Osteoblast (primary cell): ENCODE measurements around the gene TCF7L1. TPM values are rescaled to one million over a fixed set of nuclear protein-coding genes. Genes with fewer than 3 reads are reported as not detected.

Experiments
- DNase-seq: peaks from one replicate; pipeline ENCODE4 v3.0.0; 2011; ENCODE audit warnings: low spot score, mixed read lengths; ENCODE audit not compliant: insufficient read length; ENCODE audit errors: missing footprints
- H2AFZ ChIP-seq: 2 replicates; pipeline ENCODE4 v1.6.0; 2011; ENCODE audit warnings: mild to moderate bottlenecking, low read length
- H3K27ac ChIP-seq: 2 replicates; pipeline ENCODE4 v1.5.1; 2011; ENCODE audit warnings: mild to moderate bottlenecking, low read depth, low read length, moderate library complexity
- H3K27me3 ChIP-seq: 2 replicates; pipeline ENCODE4 v1.6.0; 2012; ENCODE audit warnings: mild to moderate bottlenecking, control low read depth, inconsistent platforms, low read length, moderate library complexity; ENCODE audit not compliant: insufficient read depth
- H3K36me3 ChIP-seq: 2 replicates; pipeline ENCODE4 v1.5.1; 2011; ENCODE audit warnings: mild to moderate bottlenecking, low read length, control low read depth, moderate library complexity; ENCODE audit not compliant: insufficient read depth
- H3K4me1 ChIP-seq: 2 replicates; pipeline ENCODE4 v1.5.1; 2011; ENCODE audit warnings: mild to moderate bottlenecking, low read length, control low read depth, moderate library complexity; ENCODE audit not compliant: insufficient read depth
- H3K4me2 ChIP-seq: 2 replicates; pipeline ENCODE4 v1.6.0; 2011; ENCODE audit warnings: mild to moderate bottlenecking, low read length; ENCODE audit not compliant: insufficient read depth
- H3K4me3 ChIP-seq: fragments of 200-600 bp; sonication (generic); 3 replicates; pipeline ENCODE4 v1.5.1; 2012; ENCODE audit warnings: mild to moderate bottlenecking, low read length, inconsistent platforms; ENCODE audit not compliant: insufficient read depth
- H3K79me2 ChIP-seq: 2 replicates; pipeline ENCODE4 v1.6.0; 2012; ENCODE audit warnings: mild to moderate bottlenecking, low read length, control low read depth, inconsistent platforms; ENCODE audit not compliant: insufficient read depth
- H3K9me3 ChIP-seq: 2 replicates; pipeline ENCODE4 v1.5.1; 2011; ENCODE audit warnings: low read depth, low read length, control low read depth
- H4K20me1 ChIP-seq: 2 replicates; pipeline ENCODE4 v1.6.0; 2012; ENCODE audit warnings: mild to moderate bottlenecking, low read length, control low read depth; ENCODE audit not compliant: insufficient read depth
- CTCF ChIP-seq: IDR thresholded peaks from 2 replicates; pipeline ENCODE4 v1.5.1; 2011; ENCODE audit warnings: mild to moderate bottlenecking, low read depth, low read length, moderate library complexity; ENCODE audit errors: extremely low read depth
- total RNA-seq: library from RNA; depleted of rRNA; stranded (reverse); fragments of >200 nt; gene quantifications from 2 replicates; pipeline ENCODE4 v1.2.3, GENCODE V29; 2012

TCF7L1 gene
- total RNA-seq, 1 donor = 2.5 TPM

GRCh38 chr2:85213404-85213803, 80.2 kb downstream of the TCF7L1 start:
- Histone ChIP-seq H3K27me3 (no peaks in the 10 kb centered on the region), H4K20me1 (peaks cover 61% of the 10 kb centered on the region), H2AFZ (no peak overlapping the region), H3K4me3 (no peak overlapping the region), H3K4me1 (peaks cover 18% of the 10 kb centered on the region), H3K4me2 (no peak overlapping the region), H3K9me3 (no peaks in the 10 kb centered on the region), H3K36me3 (no peaks in the 10 kb centered on the region), H3K79me2 (peaks cover 44% of the 10 kb centered on the region), H3K27ac (no peak overlapping the region)
- no peak for DNase-seq
- TF ChIP-seq CTCF = no peak

- DNase-seq = no peak
- no peak for TF ChIP-seq CTCF
- no peak overlapping the region for H3K4me3 ChIP-seq
- no peak overlapping the region for H2AFZ ChIP-seq
- H3K79me2 ChIP-seq = peaks cover 43% of the 10 kb centered on the region
- H3K4me2 ChIP-seq = no peak overlapping the region
- no peaks in the 10 kb centered on the region for H3K27me3 ChIP-seq
- no peak overlapping the region for H3K27ac ChIP-seq
- no peaks in the 10 kb centered on the region for H3K36me3 ChIP-seq
- H4K20me1 ChIP-seq = peaks cover 59% of the 10 kb centered on the region
- H3K4me1 ChIP-seq = peaks cover 18% of the 10 kb centered on the region
- no peaks in the 10 kb centered on the region for H3K9me3 ChIP-seq
Measured at GRCh38 chr2:85213901-85214512, 80.8 kb downstream of the TCF7L1 start.

- Histone ChIP-seq H3K4me1 (peaks cover 18% of the 10 kb centered on the region), H3K79me2 (peaks cover 33% of the 10 kb centered on the region), H2AFZ (no peak overlapping the region), H3K27ac (peak overlapping the region; percentile 6), H3K4me3 (peak overlapping the region; percentile 10), H3K4me2 (peak overlapping the region; percentile 53), H4K20me1 (peaks cover 49% of the 10 kb centered on the region), H3K36me3 (no peaks in the 10 kb centered on the region), H3K9me3 (no peaks in the 10 kb centered on the region), H3K27me3 (no peaks in the 10 kb centered on the region)
- no peak for TF ChIP-seq CTCF
- no peak for DNase-seq
Measured at GRCh38 chr2:85215081-85215447, 81.9 kb downstream of the TCF7L1 start.

GRCh38 chr2:85215448-85216401, 82.5 kb downstream of the TCF7L1 start:
- TF ChIP-seq CTCF = no peak
- H3K4me1 ChIP-seq = peaks cover 18% of the 10 kb centered on the region
- no peaks in the 10 kb centered on the region for H3K9me3 ChIP-seq
- peak overlapping the region; percentile 46 for H3K4me3 ChIP-seq
- peak overlapping the region; percentile 66 for H3K27ac ChIP-seq
- no peaks in the 10 kb centered on the region for H3K36me3 ChIP-seq
- no peaks in the 10 kb centered on the region for H3K27me3 ChIP-seq
- H2AFZ ChIP-seq = no peak overlapping the region
- H4K20me1 ChIP-seq = peaks cover 43% of the 10 kb centered on the region
- H3K4me2 ChIP-seq = peak overlapping the region; percentile 77
- peaks cover 29% of the 10 kb centered on the region for H3K79me2 ChIP-seq
- DNase-seq = peak; percentile 92
